OCI-LY1 (cell line): Measurements from ENCODE around the gene MYRF.

Experiments used
- H2AFZ ChIP-seq: fragments of 200-600 bp; sonication (generic), shearing (Covaris generic); 2 replicates; pipeline ENCODE4 v1.6.0; 2014; ENCODE audit warnings: antibody characterized with exemption, mild to moderate bottlenecking, low read length
- H3F3A ChIP-seq: fragments of 200-600 bp; sonication (generic), shearing (Covaris generic); 2 replicates; pipeline ENCODE4 v1.6.0; 2014; ENCODE audit warnings: mild to moderate bottlenecking, antibody characterized with exemption, low read length, moderate library complexity; ENCODE audit not compliant: insufficient read depth
- H3K27ac ChIP-seq: fragments of 200-600 bp; sonication (generic); 2 replicates; pipeline ENCODE4 v1.5.1; 2014; ENCODE audit warnings: low read length, mixed run types, mild to moderate bottlenecking, low read depth; ENCODE audit not compliant: poor library complexity, severe bottlenecking
- H3K27me3 ChIP-seq: fragments of 200-600 bp; sonication (generic); 2 replicates; pipeline ENCODE4 v1.6.0; 2014; ENCODE audit warnings: antibody characterized with exemption, mild to moderate bottlenecking, low read length, moderate library complexity; ENCODE audit not compliant: insufficient read depth
- H3K36me3 ChIP-seq: fragments of 200-600 bp; sonication (generic); 2 replicates; pipeline ENCODE4 v1.6.1; 2014; ENCODE audit warnings: mild to moderate bottlenecking, antibody characterized with exemption, low read length, moderate library complexity, mixed read lengths; ENCODE audit not compliant: insufficient read depth
- H3K4me1 ChIP-seq: fragments of 200-600 bp; sonication (generic); 2 replicates; pipeline ENCODE4 v1.5.1; 2014; ENCODE audit warnings: mild to moderate bottlenecking, low read length, moderate library complexity; ENCODE audit not compliant: insufficient read depth, severe bottlenecking
- H3K4me2 ChIP-seq: fragments of 200-600 bp; sonication (generic), shearing (Covaris generic); 2 replicates; pipeline ENCODE4 v1.6.1; 2014; ENCODE audit warnings: low read length
- H3K4me3 ChIP-seq: fragments of 200-600 bp; sonication (generic); 2 replicates; pipeline ENCODE4 v1.5.1; 2014; ENCODE audit warnings: low read length, low read depth, mild to moderate bottlenecking, mixed read lengths; ENCODE audit not compliant: poor library complexity, severe bottlenecking
- H3K79me2 ChIP-seq: fragments of 200-600 bp; shearing (Covaris generic); 2 replicates; pipeline ENCODE4 v1.6.1; 2016; ENCODE audit warnings: mixed run types, low read length, mixed read lengths; ENCODE audit not compliant: insufficient read depth
- H3K9ac ChIP-seq: fragments of 200-600 bp; sonication (generic), shearing (Covaris generic); 2 replicates; pipeline ENCODE4 v1.6.1; 2014; ENCODE audit warnings: mild to moderate bottlenecking, low read length, mixed read lengths
- H3K9me2 ChIP-seq: fragments of 200-600 bp; sonication (generic), shearing (Covaris generic); 2 replicates; pipeline ENCODE4 v1.6.1; 2014; ENCODE audit warnings: low read depth, mild to moderate bottlenecking, low read length, mixed read lengths
- H3K9me3 ChIP-seq: fragments of 200-600 bp; shearing (Covaris generic); 2 replicates; pipeline ENCODE4 v1.6.1; 2014; ENCODE audit warnings: low read length, mixed read lengths
- H4K20me1 ChIP-seq: fragments of 200-600 bp; sonication (generic), shearing (Covaris generic); 2 replicates; pipeline ENCODE4 v1.6.0; 2016; ENCODE audit warnings: mild to moderate bottlenecking, low read length; ENCODE audit not compliant: insufficient read depth
- EZH2 ChIP-seq: fragments of 200-600 bp; sonication (generic), shearing (Covaris generic); IDR thresholded peaks from 2 replicates; pipeline ENCODE4 v1.8.0; 2017; ENCODE audit warnings: borderline replicate concordance, mixed run types, mild to moderate bottlenecking, antibody characterized with exemption, low read length, moderate library complexity, mixed read lengths
- TF ChIP-seq, protein P1 (sequence below): fragments of 200-600 bp; sonication (generic), shearing (Covaris generic); IDR thresholded peaks from 2 replicates; pipeline ENCODE4 v1.5.1; 2017; ENCODE audit warnings: mild to moderate bottlenecking, antibody characterized with exemption, low read length, moderate library complexity, mixed read lengths

Gene MYRF

DNA sequence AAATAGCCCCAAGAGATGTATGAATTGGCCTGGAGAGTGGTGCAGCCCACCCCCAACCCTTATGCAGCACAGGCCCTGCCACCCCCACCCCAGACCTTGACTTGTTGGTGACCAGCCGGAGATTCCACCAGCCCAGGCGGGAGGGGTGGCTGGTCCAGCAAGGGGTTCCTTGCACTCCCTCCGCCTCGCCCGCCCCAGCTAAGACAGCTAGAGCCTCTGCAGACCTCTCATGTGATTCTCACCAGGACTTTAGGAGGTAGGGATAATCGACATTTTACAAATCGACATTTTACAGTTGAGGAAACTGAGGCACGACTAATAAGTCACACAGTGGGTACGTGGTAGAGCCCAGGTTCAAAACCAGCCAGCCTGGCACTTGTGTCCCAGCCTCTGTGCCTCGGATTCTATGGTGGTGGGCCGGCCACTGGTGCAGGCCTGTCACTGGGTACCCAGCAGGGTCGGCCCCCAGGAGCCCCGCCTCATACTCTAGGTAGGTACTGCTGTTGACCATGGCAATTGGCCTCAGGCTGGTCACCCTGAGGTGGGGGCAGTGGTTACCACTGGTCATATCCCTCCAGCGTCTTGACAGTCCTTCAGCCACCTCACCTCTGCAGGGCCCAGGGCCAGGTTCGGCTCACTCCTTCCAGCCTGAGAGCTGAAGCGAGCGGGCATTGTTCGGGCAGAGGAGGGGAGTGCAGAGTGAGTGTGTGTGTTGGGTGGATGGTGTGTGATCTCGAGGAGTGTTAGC, 35.0 kb upstream of the MYRF start:
- TF ChIP-seq, protein P1, sequence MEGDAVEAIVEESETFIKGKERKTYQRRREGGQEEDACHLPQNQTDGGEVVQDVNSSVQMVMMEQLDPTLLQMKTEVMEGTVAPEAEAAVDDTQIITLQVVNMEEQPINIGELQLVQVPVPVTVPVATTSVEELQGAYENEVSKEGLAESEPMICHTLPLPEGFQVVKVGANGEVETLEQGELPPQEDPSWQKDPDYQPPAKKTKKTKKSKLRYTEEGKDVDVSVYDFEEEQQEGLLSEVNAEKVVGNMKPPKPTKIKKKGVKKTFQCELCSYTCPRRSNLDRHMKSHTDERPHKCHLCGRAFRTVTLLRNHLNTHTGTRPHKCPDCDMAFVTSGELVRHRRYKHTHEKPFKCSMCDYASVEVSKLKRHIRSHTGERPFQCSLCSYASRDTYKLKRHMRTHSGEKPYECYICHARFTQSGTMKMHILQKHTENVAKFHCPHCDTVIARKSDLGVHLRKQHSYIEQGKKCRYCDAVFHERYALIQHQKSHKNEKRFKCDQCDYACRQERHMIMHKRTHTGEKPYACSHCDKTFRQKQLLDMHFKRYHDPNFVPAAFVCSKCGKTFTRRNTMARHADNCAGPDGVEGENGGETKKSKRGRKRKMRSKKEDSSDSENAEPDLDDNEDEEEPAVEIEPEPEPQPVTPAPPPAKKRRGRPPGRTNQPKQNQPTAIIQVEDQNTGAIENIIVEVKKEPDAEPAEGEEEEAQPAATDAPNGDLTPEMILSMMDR, result no peak
- TF ChIP-seq EZH2, result no peak
- no peaks in the 10 kb centered on the region for H4K20me1 ChIP-seq

DNA sequence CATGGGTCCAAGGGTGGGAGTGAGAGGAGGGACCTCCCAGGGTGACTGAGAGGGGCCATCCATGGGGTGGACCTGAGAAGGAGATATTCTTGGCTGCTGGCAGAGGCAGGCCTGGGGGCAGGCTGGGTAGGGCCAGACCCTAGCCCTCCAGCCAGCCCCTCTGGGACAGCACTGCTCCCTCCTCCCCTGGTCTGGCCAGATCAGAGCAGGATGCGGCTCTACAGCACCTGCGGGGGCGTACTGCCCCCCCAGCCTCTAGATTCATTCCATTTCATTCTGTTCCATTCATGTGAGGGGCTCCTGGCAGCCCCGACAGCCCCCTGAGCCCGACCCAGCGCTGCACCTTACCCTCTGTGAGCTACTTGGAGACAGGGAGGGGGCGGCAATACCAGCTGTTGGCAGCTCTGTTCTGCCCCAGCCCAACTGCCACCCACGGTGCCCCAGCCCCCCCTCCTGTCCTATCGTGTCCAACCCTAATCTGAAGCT, 34.3 kb upstream of the MYRF start:
- H2AFZ ChIP-seq, result no peak overlapping the region
- H3K9me3 ChIP-seq, result no peaks in the 10 kb centered on the region
- H4K20me1 ChIP-seq, result no peaks in the 10 kb centered on the region
- no peak overlapping the region for H3K9ac ChIP-seq
- TF ChIP-seq EZH2, result no peak
- TF ChIP-seq, protein P1, result no peak
- no peak overlapping the region for H3K4me3 ChIP-seq
- H3K27me3 ChIP-seq, result 0 out of 2 replicates have a peak, but pooled peaks cover 4% of the 10 kb centered on the region
- H3K79me2 ChIP-seq, result no peaks in the 10 kb centered on the region
- no peaks in the 10 kb centered on the region for H3K36me3 ChIP-seq
- H3K27ac ChIP-seq, result no peak overlapping the region
- no peaks in the 10 kb centered on the region for H3K9me2 ChIP-seq
- H3K4me2 ChIP-seq, result no peak overlapping the region
- no peaks in the 10 kb centered on the region for H3K4me1 ChIP-seq
- no peaks in the 10 kb centered on the region for H3F3A ChIP-seq

More for the DNA sequence above, 35.0 kb upstream of the MYRF start:
- no peak overlapping the region for H3K4me2 ChIP-seq
- H3K4me3 ChIP-seq, result no peak overlapping the region
- H2AFZ ChIP-seq, result no peak overlapping the region
- 0 out of 2 replicates have a peak, but pooled peaks cover 4% of the 10 kb centered on the region for H3K27me3 ChIP-seq
- no peaks in the 10 kb centered on the region for H3K79me2 ChIP-seq
- no peaks in the 10 kb centered on the region for H3K36me3 ChIP-seq
- no peak overlapping the region for H3K27ac ChIP-seq
- H3K9me3 ChIP-seq, result no peaks in the 10 kb centered on the region
- no peak overlapping the region for H3K9ac ChIP-seq
- no peaks in the 10 kb centered on the region for H3F3A ChIP-seq
- no peaks in the 10 kb centered on the region for H3K9me2 ChIP-seq
- H3K4me1 ChIP-seq, result no peaks in the 10 kb centered on the region

DNA sequence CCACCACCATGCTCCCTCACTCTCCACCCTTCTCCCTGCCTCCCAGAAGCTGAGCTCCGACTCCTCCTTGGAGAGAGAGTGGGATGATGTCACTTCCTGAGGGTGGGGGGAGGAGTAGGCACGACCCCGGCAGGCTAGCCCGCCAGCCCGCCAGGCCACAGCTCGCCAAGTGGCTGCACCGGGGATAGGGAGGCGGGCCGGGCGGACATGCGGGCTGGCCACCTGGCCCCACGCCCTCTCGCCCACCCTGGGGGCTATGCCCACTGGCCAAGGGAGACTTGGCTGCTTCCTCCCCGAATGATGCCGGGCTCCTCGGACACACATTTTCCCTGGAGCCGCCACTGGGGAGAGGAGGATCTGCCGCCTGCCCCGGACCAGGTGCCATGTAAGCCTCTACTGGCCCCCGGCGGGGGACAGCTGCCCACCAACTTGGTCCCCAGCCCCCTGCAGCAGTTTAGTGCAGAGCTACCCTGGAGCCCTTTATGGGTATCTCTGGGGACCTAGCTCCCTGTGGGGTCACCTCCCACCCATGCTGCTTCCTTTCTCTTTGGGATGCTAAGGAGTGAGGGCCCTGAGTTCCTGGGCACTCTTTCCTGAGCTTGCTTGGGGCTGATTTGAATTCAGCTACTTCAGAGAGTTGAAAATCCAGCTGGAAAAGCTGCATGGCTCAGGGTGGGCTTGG, 33.7 kb upstream of the MYRF start:
- 0 out of 2 replicates have a peak, but pooled peaks cover 4% of the 10 kb centered on the region for H3K27me3 ChIP-seq
- no peaks in the 10 kb centered on the region for H3K9me2 ChIP-seq
- H3K4me3 ChIP-seq, result no peak overlapping the region
- H3K36me3 ChIP-seq, result no peaks in the 10 kb centered on the region
- H4K20me1 ChIP-seq, result no peaks in the 10 kb centered on the region
- H3K4me2 ChIP-seq, result no peak overlapping the region
- H3K9me3 ChIP-seq, result no peaks in the 10 kb centered on the region
- no peaks in the 10 kb centered on the region for H3F3A ChIP-seq
- no peak overlapping the region for H3K9ac ChIP-seq
- no peak overlapping the region for H3K27ac ChIP-seq
- no peaks in the 10 kb centered on the region for H3K4me1 ChIP-seq
- H2AFZ ChIP-seq, result no peak overlapping the region
- TF ChIP-seq EZH2, result no peak
- TF ChIP-seq, protein P1, result no peak
- no peaks in the 10 kb centered on the region for H3K79me2 ChIP-seq
